A549 (cell line): ENCODE measurements around the gene TRPM5. TPM values are rescaled to one million over a fixed set of nuclear protein-coding genes. Genes with fewer than 3 reads are reported as not detected.

Source experiments
- ATAC-seq, 2 experiments: fragments of 200-7000 bp in 1 of 2; fragments of >200 bp in 1 of 2; cut with Nextera tagmentation in 1 of 2; cut with Tn5 transposase in 1 of 2; 3 replicates each; pipeline versions ENCODE4 v1.8.0 to v1.9.1; 2018 to 2020; ENCODE audit warnings: mild to moderate bottlenecking in 1 of 2, moderate library complexity in 1 of 2
- CTCF ChIA-PET: fragments of 300-600 bp; sonication (Branson Sonifier 250); formaldehyde crosslinking; extraction: SDS; loops from one replicate; lab custom pipeline; 2021; ENCODE audit warnings: antibody characterized with exemption, inconsistent platforms; lab: Yijun Ruan, JAX
- POLR2A ChIA-PET: fragments of 350-600 bp; formaldehyde crosslinking; extraction: SDS; loops from one replicate; lab custom pipeline; 2021; ENCODE audit warnings: antibody characterized with exemption, inconsistent platforms; lab: Yijun Ruan, JAX
- DNase-seq, 2 experiments: peaks; one replicate each; pipeline versions ENCODE4 v3.0.0 to v3.0.0-alpha.2; 2011 to 2016; ENCODE audit warnings: low read depth in 1 of 2, low spot score in 1 of 2
- FAIRE-seq: peaks from 2 replicates; lab custom pipeline; 2011; peaks lifted over from hg19 to GRCh38; lab: Jason Lieb, UNC
- H3K27ac ChIP-seq, 2 experiments: fragments of >200 bp; sonication (Bioruptor Twin); formaldehyde crosslinking; 3 replicates each; pipeline ENCODE4 v1.5.1; 2016 to 2017
- H3K4me1 ChIP-seq: fragments of >200 bp; sonication (Bioruptor Twin); formaldehyde crosslinking; 3 replicates; pipeline ENCODE4 v1.6.1; 2016
- H3K4me2 ChIP-seq: fragments of >200 bp; sonication (Bioruptor Twin); formaldehyde crosslinking; 3 replicates; pipeline ENCODE4 v1.6.1; 2016
- H3K4me3 ChIP-seq: fragments of >200 bp; sonication (Bioruptor Twin); formaldehyde crosslinking; 3 replicates; pipeline ENCODE4 v1.5.1; 2016
- H3K9me3 ChIP-seq: fragments of >200 bp; sonication (Bioruptor Twin); formaldehyde crosslinking; 3 replicates; pipeline ENCODE4 v1.6.1; 2016
- BCL3 ChIP-seq: fragments of >200 bp; sonication (Bioruptor Twin); formaldehyde crosslinking; IDR thresholded peaks from 3 replicates; pipeline ENCODE4 v1.6.1; 2016
- BHLHE40 ChIP-seq: IDR thresholded peaks from 2 replicates; pipeline ENCODE4 v1.6.1; 2012; ENCODE audit warnings: low read depth, low read length, inconsistent platforms
- CEBPB ChIP-seq, 2 experiments: fragments of >200 bp in 1 of 2; sonication (Bioruptor Twin) in 1 of 2; formaldehyde crosslinking in 1 of 2; IDR thresholded peaks; 2 replicates each; pipeline ENCODE4 v1.6.1; 2012 to 2016
- E2F6 ChIP-seq: IDR thresholded peaks from 2 replicates; pipeline ENCODE4 v1.6.1; 2012; ENCODE audit warnings: low read depth, borderline replicate concordance
- EHF ChIP-seq: fragments of 250-450 bp; sonication (Bioruptor Pico); IDR thresholded peaks from 2 replicates; pipeline ENCODE4 v1.5.0; 2020; ENCODE audit warnings: mild to moderate bottlenecking
- EHMT2 ChIP-seq: fragments of 200-600 bp; sonication (generic); IDR thresholded peaks from 2 replicates; pipeline ENCODE4 v1.6.1; 2016; ENCODE audit warnings: antibody characterized with exemption, low read depth, mild to moderate bottlenecking, moderate library complexity
- EP300 ChIP-seq, 2 experiments: fragments of >200 bp; sonication (Bioruptor Twin); formaldehyde crosslinking; IDR thresholded peaks; 2 replicates in 1 of 2; 3 replicates in 1 of 2; pipeline ENCODE4 v1.6.1; 2016 to 2017
- GATA3 ChIP-seq: IDR thresholded peaks from 2 replicates; pipeline ENCODE4 v1.6.1; 2012; ENCODE audit warnings: borderline replicate concordance
- HDAC2 ChIP-seq: fragments of 200-600 bp; sonication (generic); IDR thresholded peaks from 2 replicates; pipeline ENCODE4 v1.6.1; 2016
- HEYL ChIP-seq: fragments of 250-450 bp; sonication (Bioruptor Pico); IDR thresholded peaks from 2 replicates; pipeline ENCODE4 v1.8.0; 2021; ENCODE audit warnings: mild to moderate bottlenecking, moderate library complexity
- HOXB13 ChIP-seq: fragments of 250-450 bp; sonication (Bioruptor Pico); IDR thresholded peaks from 2 replicates; pipeline ENCODE4 v1.5.0; 2020; ENCODE audit warnings: low read depth, mild to moderate bottlenecking, moderate library complexity
- HOXB5 ChIP-seq: fragments of 250-450 bp; sonication (Bioruptor Pico); IDR thresholded peaks from 2 replicates; pipeline ENCODE4 v1.5.0; 2020; ENCODE audit warnings: mild to moderate bottlenecking, moderate library complexity
- JUN ChIP-seq, 2 experiments: fragments of >200 bp; sonication (Bioruptor Twin); formaldehyde crosslinking; IDR thresholded peaks; 2 replicates in 1 of 2; 3 replicates in 1 of 2; pipeline ENCODE4 v1.6.1; 2016 to 2017
- JUNB ChIP-seq: fragments of >200 bp; sonication (Bioruptor Twin); formaldehyde crosslinking; IDR thresholded peaks from 2 replicates; pipeline ENCODE4 v1.6.1; 2016
- KDM1A ChIP-seq: fragments of 200-600 bp; sonication (generic); IDR thresholded peaks from 2 replicates; pipeline ENCODE4 v1.6.1; 2016; ENCODE audit warnings: low read depth, mild to moderate bottlenecking
- MAFK ChIP-seq: fragments of 450-650 bp; IDR thresholded peaks from 2 replicates; pipeline ENCODE4 v1.6.1; 2014; ENCODE audit not compliant: partially characterized antibody
- MAZ ChIP-seq: fragments of 150-350 bp; IDR thresholded peaks from 2 replicates; pipeline ENCODE4 v1.6.1; 2014; ENCODE audit warnings: antibody characterized with exemption, low read depth, low read length, borderline replicate concordance
- NPAS2 ChIP-seq: fragments of 250-450 bp; sonication (Bioruptor Pico); IDR thresholded peaks from 2 replicates; pipeline ENCODE4 v1.8.0; 2022; ENCODE audit warnings: mild to moderate bottlenecking, moderate library complexity, borderline replicate concordance
- POLR2A ChIP-seq: IDR thresholded peaks from 2 replicates; pipeline ENCODE4 v1.6.1; 2012; ENCODE audit warnings: mild to moderate bottlenecking, low read length
- POLR2AphosphoS2 ChIP-seq: conservative IDR thresholded peaks from 2 replicates; pipeline ENCODE4 v1.6.1; 2012; ENCODE audit warnings: low read length, improper control_type of control experiment, inconsistent platforms
- RCOR1 ChIP-seq: fragments of 150-350 bp; IDR thresholded peaks from 2 replicates; pipeline ENCODE4 v1.6.1; 2014; ENCODE audit warnings: antibody characterized with exemption, low read length, low read depth
- SMC3 ChIP-seq: fragments of >200 bp; sonication (Bioruptor Twin); formaldehyde crosslinking; IDR thresholded peaks from 3 replicates; pipeline ENCODE4 v1.6.1; 2018; ENCODE audit warnings: inconsistent platforms
- TP53 ChIP-seq: fragments of 250-450 bp; sonication (Bioruptor Pico); IDR thresholded peaks from 2 replicates; pipeline ENCODE4 v1.5.0; 2021; ENCODE audit warnings: mild to moderate bottlenecking, moderate library complexity
- USF2 ChIP-seq: fragments of 450-650 bp; IDR thresholded peaks from 2 replicates; pipeline ENCODE4 v1.6.1; 2014; ENCODE audit warnings: antibody characterized with exemption
- ZC3H11A ChIP-seq: fragments of 450-650 bp; IDR thresholded peaks from 2 replicates; pipeline ENCODE4 v1.6.1; 2014; ENCODE audit warnings: antibody characterized with exemption, mild to moderate bottlenecking
- ZSCAN20 ChIP-seq: fragments of 250-450 bp; sonication (Bioruptor Pico); IDR thresholded peaks from 2 replicates; pipeline ENCODE4 v1.8.0; 2022; ENCODE audit warnings: mild to moderate bottlenecking, moderate library complexity
- WGBS: methylation state at CpG from one replicate; pipeline ENCODE4 v1.1.6; 2017; ENCODE audit errors: missing lambda C conversion rate; 5-methylcytosine and 5-hydroxymethylcytosine counted together
- polyA plus RNA-seq, 4 experiments: library from polyadenylated mRNA; depleted of rRNA in 3 of 4; stranded (reverse); fragments of >200 nt; fragmentation: RNase III in 1 of 4; extraction: RNeasy Plus Mini Kit Qiagen cat#74134 plus additional on column Dnase treatment in 1 of 4; gene quantifications; 2 replicates in 3 of 4; 3 replicates in 1 of 4; pipeline ENCODE4 v1.2.3, GENCODE V29; 2011 to 2017
- TF ChIP-seq, protein P1 (sequence below): IDR thresholded peaks from 2 replicates; pipeline ENCODE4 v1.6.1; 2012
- TF ChIP-seq, protein P2 (sequence below): fragments of 150-350 bp; IDR thresholded peaks from 2 replicates; pipeline ENCODE4 v1.6.1; 2014; ENCODE audit warnings: low read depth, mild to moderate bottlenecking, low read length
- TF ChIP-seq, protein P3 (sequence below): fragments of 250-450 bp; sonication (Bioruptor Pico); IDR thresholded peaks from 2 replicates; pipeline ENCODE4 v1.5.0; 2021; ENCODE audit warnings: mild to moderate bottlenecking, moderate library complexity, borderline replicate concordance

The TRPM5 gene
- polyA plus RNA-seq, 2 of the 4 experiments (the other 2 are of a cell fraction) = not detected

DNA sequence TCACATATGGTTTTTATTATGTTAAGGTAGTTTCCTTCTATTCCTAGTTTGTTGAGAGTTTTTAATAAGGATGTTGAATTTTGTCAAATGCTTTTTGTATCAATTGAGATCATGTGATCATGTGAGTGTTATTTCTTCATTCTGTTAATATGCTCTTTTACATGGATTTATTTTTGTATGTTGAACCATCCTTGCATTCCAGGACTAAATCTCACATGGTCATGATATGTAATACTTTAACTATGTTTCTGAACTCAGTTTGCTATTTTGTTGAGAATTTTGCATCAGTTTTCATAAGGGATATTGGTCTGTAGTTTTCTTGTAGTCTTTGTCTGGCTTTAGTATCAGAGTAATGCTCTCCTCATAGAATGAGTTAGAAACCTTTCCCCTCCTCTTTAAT lies 43.7 kb upstream of the TRPM5 start (continued):
- TF ChIP-seq, protein P1, sequence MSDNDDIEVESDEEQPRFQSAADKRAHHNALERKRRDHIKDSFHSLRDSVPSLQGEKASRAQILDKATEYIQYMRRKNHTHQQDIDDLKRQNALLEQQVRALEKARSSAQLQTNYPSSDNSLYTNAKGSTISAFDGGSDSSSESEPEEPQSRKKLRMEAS = no peak

GRCh38 chr11:2484576-2485125 lies 40.3 kb upstream of the TRPM5 start:
- 53% methylated on average over 16 of the region's 16 CpGs for WGBS
- H3K9me3 ChIP-seq = peaks cover 31% of the 10 kb centered on the region
- H3K4me1 ChIP-seq = no peaks in the 10 kb centered on the region
- ChIA-PET CTCF (interaction anchor here (0.6 to 4.7 kb wide), 3 partner anchors 28 to 65 kb away, joined by 3 to 23 read pairs (median 3); no protein-coding TSS in a partner anchor), POLR2A (no interaction called here)
- no peak for DNase-seq
- H3K4me2 ChIP-seq = no peak overlapping the region
- no peak overlapping the region for H3K27ac ChIP-seq
- TF ChIP-seq JUNB = no peak
- TF ChIP-seq NPAS2 (CRISPR knock-in tag) = no peak
- no peak for TF ChIP-seq MAFK
- no peak for TF ChIP-seq HOXB5 (CRISPR knock-in tag)
- no peak for TF ChIP-seq TP53 (CRISPR knock-in tag)
- no peak for TF ChIP-seq ZSCAN20
- no peak for TF ChIP-seq SMC3
- TF ChIP-seq POLR2AphosphoS2 = no peak
- no peak for TF ChIP-seq HDAC2
- TF ChIP-seq GATA3 = no peak
- TF ChIP-seq, protein P2, sequence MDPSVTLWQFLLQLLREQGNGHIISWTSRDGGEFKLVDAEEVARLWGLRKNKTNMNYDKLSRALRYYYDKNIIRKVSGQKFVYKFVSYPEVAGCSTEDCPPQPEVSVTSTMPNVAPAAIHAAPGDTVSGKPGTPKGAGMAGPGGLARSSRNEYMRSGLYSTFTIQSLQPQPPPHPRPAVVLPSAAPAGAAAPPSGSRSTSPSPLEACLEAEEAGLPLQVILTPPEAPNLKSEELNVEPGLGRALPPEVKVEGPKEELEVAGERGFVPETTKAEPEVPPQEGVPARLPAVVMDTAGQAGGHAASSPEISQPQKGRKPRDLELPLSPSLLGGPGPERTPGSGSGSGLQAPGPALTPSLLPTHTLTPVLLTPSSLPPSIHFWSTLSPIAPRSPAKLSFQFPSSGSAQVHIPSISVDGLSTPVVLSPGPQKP = no peak
- TF ChIP-seq HOXB13 (CRISPR knock-in tag) = no peak
- TF ChIP-seq EHF (CRISPR knock-in tag) = no peak
- H3K4me3 ChIP-seq = no peak overlapping the region
- no peak for ATAC-seq
- FAIRE-seq = no peak

DNA sequence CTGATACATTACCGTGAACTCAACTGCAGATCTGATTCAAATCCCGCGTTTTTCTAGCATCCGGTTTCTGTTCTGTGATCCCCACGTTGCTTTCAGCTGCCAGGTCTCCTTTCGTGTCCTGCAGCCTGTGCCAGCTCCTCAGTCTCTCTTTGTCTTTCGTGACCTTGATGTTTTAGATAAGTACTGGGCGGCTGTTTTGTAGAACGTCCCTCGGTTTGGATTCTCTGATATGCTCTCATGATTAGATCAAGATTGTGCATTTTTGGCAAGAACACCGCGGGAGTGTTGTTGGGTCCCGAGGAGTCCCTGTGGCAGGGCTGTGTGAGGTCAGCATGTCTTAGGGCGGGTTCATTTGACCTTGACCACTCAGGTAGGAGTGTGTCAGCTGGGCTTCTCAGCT lies 39.1 kb upstream of the TRPM5 start:
- DNase-seq (no peak), ATAC-seq (no peak), FAIRE-seq (no peak)
- ChIA-PET POLR2A (no interaction called here), CTCF (interaction anchor here (1.0 to 4.7 kb wide), 2 partner anchors 25 to 49 kb away, joined by 3 to 23 read pairs; no protein-coding TSS in a partner anchor)
- TF ChIP-seq CEBPB (IDR thresholded peaks at IDR 0.05) = no peak
- TF ChIP-seq EHMT2 = no peak
- TF ChIP-seq EP300 (IDR thresholded peaks at IDR 0.05) = no peak
- Histone ChIP-seq H3K27ac (no peak overlapping the region), H3K9me3 (peaks cover 34% of the 10 kb centered on the region), H3K4me3 (no peak overlapping the region), H3K4me1 (no peaks in the 10 kb centered on the region), H3K4me2 (no peak overlapping the region)
- WGBS = 48% methylated on average over 14 of the region's 14 CpGs

DNA sequence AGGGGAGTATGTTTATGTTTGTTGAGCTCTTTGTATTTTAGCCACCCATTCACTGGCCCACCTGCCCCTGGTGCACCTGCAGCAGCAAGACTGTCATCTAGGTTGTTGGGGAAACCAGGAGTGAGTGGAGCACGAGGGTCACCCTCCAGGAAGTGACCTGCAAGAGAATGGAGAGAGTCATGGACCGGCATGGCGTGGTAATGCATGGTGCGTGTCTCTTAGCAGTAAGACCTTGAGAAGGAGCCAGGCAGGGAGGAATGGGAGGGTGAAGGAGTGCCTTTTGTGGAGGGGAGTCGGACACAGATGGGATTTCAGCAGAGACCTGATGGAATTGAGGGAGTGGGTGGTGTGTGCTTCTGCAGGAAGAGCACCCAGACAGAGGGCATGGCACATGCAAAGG lies 38.4 kb upstream of the TRPM5 start:
- ATAC-seq (no peak), DNase-seq (no peak), FAIRE-seq (no peak)
- Histone ChIP-seq H3K27ac (no peak overlapping the region), H3K4me1 (no peaks in the 10 kb centered on the region), H3K4me2 (no peak overlapping the region), H3K9me3 (peaks cover 33% of the 10 kb centered on the region), H3K4me3 (no peak overlapping the region)
- 14% methylated on average over 5 of the region's 5 CpGs for WGBS
- CTCF ChIA-PET = interaction anchor here (1.0 kb wide), 1 partner anchor 26 kb away, joined by 3 read pairs; no protein-coding TSS in a partner anchor
- POLR2A ChIA-PET = no interaction called here
- TF ChIP-seq E2F6 (no peak), BHLHE40 (no peak), ZC3H11A (no peak), EHF (CRISPR knock-in tag) (no peak), HEYL (CRISPR knock-in tag) (no peak), USF2 (no peak), KDM1A (no peak), MAZ (no peak), NPAS2 (CRISPR knock-in tag) (no peak), JUN (IDR thresholded peaks at IDR 0.05) (no peak), RCOR1 (no peak), HOXB5 (CRISPR knock-in tag) (no peak), JUNB (no peak), BCL3 (no peak), POLR2A (no peak), ZSCAN20 (no peak)
- TF ChIP-seq, protein P3, sequence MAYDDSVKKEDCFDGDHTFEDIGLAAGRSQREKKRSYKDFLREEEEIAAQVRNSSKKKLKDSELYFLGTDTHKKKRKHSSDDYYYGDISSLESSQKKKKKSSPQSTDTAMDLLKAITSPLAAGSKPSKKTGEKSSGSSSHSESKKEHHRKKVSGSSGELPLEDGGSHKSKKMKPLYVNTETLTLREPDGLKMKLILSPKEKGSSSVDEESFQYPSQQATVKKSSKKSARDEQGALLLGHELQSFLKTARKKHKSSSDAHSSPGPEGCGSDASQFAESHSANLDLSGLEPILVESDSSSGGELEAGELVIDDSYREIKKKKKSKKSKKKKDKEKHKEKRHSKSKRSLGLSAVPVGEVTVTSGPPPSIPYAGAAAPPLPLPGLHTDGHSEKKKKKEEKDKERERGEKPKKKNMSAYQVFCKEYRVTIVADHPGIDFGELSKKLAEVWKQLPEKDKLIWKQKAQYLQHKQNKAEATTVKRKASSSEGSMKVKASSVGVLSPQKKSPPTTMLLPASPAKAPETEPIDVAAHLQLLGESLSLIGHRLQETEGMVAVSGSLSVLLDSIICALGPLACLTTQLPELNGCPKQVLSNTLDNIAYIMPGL = no peak
